GM19468 (cell line): ENCODE measurements around the gene PNPLA2.

Source experiments
- ATAC-seq: cut with Tn5 transposase; IDR thresholded peaks from one replicate; pipeline ENCODE4 v1.9.1; 2021; ENCODE audit warnings: mild to moderate bottlenecking, moderate library complexity, moderate number of reproducible peaks; ENCODE audit not compliant: unreplicated experiment; ENCODE audit errors: extremely low read depth

Gene PNPLA2

GRCh38 chr11:813456-814096, 5.1 kb upstream of the PNPLA2 start:
- ATAC-seq = no peak

DNA sequence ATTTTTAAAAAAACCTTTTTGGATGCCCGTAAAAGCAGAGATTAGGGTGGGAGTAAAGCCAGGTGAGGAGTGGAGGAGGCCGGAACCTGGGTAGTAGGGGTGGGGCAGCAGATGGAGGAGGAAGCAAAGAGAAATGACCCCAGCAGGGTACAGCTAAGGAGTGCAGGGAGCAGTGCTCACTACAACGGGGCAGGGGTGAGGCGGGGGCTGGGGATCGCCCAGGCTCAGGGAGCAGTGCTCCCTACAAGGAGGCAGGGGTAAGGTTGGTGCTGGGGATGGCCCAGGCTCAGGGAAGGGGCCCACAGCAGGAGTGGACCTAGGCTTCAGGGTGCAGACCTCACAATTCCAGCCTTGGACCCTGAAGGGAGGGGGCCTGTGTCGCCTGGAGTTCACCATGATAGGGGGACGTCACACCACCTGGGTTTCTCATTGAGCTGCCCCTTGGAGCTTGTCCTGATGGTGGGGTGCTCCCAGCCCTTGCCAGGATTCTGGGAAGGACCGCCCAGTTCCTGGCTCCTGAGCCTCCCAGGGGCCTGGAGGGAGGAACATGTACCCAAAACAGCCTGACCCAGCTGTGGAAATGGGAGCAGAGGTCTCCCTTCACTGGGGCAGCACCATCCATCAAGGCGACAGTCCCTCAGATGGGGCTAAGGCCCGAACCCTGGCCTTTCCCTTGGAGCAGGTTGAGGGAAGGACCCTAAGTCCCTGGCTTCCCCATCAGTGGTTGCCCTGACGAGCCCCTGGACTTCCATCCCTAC, 2.9 kb upstream of the PNPLA2 start:
- no peak for ATAC-seq

- ATAC-seq = no peak
Observed at GRCh38 chr11:816433-816779, 2.3 kb upstream of the PNPLA2 start.

DNA sequence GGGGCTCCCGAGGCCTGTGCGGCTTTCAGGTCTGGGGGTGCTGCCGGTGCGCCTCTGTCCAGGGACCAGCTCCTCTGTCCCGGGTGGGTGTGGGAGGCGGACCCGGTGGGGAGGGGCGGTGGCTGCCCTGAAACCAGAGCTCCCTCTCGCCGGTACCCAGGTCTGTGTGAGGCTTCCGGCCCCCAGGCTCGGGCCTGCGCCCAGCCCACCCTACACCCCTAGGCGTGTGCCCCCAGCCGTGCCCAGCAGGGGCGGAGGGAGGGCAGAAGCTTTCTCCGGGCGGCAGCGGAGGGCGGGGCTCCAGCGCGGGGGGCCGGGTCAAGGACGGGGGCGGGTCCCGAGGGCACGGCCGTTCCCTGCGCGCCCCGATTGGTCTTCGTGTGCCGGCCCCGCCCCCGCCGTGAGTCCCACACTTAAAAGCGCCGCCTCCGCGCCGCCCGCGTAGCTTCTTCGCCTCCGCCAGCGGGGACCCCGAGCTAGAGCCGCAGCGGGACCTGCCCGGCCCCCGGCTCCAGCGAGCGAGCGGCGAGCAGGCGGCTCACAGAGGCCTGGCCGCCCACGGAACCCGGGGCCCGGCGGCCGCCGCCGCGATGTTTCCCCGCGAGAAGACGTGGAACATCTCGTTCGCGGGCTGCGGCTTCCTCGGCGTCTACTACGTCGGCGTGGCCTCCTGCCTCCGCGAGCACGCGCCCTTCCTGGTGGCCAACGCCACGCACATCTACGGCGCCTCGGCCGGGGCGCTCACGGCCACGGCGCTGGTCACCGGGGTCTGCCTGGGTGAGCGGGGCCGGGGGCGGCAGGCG, 616 bp downstream of the PNPLA2 start:
- no peak for ATAC-seq

- no peak for ATAC-seq
Observed at GRCh38 chr11:819943-820649, 1.4 kb downstream of the PNPLA2 start.

- no peak for ATAC-seq
Observed at GRCh38 chr11:820655-821511, 2.2 kb downstream of the PNPLA2 start.

DNA sequence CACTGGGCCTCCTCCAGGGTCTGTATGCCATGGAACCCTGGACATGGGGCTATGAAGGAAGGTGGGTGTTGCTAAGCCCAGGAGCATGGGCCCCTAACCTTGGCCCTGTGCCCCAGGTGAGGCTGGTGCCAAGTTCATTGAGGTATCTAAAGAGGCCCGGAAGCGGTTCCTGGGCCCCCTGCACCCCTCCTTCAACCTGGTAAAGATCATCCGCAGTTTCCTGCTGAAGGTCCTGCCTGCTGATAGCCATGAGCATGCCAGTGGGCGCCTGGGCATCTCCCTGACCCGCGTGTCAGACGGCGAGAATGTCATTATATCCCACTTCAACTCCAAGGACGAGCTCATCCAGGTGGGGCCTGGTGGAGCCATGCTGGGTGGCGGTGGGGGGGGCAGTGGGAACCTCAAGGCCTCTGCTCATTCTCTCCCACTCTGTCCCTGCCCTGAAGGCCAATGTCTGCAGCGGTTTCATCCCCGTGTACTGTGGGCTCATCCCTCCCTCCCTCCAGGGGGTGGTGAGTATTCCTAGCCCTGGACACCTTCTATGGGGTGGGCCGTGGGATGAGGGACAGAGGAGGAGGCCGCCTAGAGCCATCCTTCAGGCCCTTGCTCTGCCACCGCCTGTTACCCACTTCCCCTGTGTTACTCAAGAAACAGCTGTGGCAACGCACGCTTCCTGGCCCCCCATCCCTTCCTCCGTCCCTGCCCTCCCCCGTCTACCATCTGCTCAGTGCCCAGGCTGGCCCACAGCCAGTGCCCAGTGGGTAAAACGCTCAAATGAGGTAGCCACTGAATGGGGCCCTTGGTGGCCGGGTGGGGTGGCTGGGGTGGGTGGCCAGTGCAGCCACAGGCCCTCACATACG, 3.0 kb downstream of the PNPLA2 start:
- ATAC-seq = no peak

DNA sequence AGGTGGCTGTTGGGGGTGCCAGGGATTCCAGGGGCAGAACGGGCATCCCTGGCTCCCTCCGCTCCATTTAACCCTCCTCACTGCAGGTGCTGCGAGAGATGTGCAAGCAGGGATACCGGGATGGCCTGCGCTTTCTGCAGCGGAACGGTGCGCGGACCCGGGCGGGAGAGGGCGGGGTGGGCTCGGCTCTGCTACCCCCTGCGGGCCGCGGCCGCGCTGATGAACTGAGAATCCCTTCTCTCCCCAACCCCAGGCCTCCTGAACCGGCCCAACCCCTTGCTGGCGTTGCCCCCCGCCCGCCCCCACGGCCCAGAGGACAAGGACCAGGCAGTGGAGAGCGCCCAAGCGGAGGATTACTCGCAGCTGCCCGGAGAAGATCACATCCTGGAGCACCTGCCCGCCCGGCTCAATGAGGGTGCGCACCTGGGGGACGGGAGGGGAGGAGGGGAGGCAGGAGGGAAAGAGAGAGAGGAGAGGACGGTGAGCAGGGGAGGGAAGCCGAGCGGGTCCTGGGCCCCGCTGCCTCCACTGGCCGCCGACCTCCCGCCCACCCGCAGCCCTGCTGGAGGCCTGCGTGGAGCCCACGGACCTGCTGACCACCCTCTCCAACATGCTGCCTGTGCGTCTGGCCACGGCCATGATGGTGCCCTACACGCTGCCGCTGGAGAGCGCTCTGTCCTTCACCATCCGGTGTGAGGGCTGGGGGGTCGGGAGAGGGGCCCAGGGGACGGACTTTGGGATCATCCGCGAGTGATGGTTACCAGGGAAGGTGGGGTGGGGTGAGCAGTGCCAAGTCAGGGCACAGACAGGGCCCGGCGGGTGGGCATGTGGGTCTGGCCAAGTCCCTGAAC, 5.0 kb downstream of the PNPLA2 start:
- ATAC-seq = no peak

DNA sequence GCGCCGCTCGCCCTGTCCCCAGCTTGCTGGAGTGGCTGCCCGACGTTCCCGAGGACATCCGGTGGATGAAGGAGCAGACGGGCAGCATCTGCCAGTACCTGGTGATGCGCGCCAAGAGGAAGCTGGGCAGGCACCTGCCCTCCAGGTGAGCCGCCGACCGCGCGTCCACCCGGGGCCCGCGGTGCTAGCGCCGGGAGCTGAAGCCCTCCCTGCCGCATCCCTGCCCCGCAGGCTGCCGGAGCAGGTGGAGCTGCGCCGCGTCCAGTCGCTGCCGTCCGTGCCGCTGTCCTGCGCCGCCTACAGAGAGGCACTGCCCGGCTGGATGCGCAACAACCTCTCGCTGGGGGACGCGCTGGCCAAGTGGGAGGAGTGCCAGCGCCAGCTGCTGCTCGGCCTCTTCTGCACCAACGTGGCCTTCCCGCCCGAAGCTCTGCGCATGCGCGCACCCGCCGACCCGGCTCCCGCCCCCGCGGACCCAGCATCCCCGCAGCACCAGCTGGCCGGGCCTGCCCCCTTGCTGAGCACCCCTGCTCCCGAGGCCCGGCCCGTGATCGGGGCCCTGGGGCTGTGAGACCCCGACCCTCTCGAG, 5.7 kb downstream of the PNPLA2 start:
- no peak for ATAC-seq

GRCh38 chr11:824942-825341, 6.2 kb downstream of the PNPLA2 start:
- ATAC-seq = no peak

- ATAC-seq = no peak
Observed at GRCh38 chr11:825366-826226, 6.9 kb downstream of the PNPLA2 start.

DNA sequence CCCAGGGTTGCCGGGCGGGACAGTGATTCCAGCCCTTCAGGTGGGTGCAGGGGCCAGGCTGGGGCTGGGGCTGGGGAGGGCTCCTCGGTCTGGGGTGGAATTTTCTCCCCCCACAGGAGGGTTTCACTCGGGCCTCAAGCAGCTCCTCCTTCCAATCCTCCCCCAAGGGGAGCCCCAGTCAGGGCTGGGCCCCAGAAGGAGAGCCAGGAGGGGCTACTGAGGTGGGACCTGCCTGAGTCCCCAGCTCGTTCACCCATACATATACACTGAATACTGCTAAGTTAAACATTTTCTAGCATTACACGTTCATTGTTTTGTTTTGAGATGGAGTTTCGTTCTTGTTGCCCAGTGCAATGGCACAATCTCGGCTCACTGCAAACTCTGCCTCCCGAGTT, 7.5 kb downstream of the PNPLA2 start:
- ATAC-seq = no peak

DNA sequence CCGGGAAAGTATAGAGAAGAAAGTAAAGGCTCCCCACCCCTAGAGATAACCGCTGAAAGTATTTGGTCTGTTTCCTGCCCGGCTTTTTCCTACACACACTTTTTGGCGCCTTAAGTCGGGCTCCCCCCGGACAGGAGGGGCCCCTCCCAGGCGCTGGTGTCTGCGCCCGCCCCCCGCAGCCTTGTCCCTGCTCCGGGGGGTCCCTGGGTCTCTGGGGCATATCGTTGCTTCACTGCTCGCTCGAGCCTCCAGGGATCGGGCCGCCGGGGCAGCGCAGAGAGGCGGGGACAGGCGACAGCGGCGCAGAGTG, 8.1 kb downstream of the PNPLA2 start:
- no peak for ATAC-seq

GRCh38 chr11:827146-827896, 8.6 kb downstream of the PNPLA2 start:
- no peak for ATAC-seq

DNA sequence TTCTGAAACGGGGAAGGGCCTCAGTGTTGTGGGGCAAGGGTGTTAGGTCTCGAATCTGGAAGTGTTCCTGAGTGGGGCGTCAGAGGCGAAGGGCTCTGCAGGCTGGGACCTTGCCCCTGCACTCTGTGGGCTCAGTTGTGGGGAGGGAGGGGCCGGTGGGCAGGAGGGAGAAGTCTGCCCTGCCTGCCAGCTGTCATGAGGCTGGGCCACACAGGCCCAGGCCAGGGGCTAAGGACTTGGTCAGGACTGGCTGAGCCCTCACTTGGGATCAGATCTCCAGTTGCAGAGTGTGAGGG, 9.1 kb downstream of the PNPLA2 start, which contains the start of gene CRACR2B:
TSS of gene CRACR2B (plus strand) at position 23 of the 296 bp plus-strand sequence. CDS start 689 bp downstream, outside the sequence.
- ATAC-seq = no peak

- ATAC-seq = no peak
Observed at GRCh38 chr11:828506-829175, 9.9 kb downstream of the PNPLA2 start.
